K562 (cell line): ENCODE results near the gene LAMTOR1. TPM values are rescaled to one million over a fixed set of nuclear protein-coding genes. Genes with fewer than 3 reads are reported as not detected.
A peak's percentile ranks its signal among the peaks of the same experiment; 100 is the strongest.

ENCODE experiments used
- BHLHE40 ChIP-seq: IDR thresholded peaks from 2 replicates; pipeline ENCODE4 v1.6.1; 2011; ENCODE audit warnings: low read length, improper control_type of control experiment
- DLX4 ChIP-seq: fragments of 250-450 bp; sonication (Bioruptor Pico); IDR thresholded peaks from 2 replicates; pipeline ENCODE4 v1.6.1; 2021; ENCODE audit warnings: mild to moderate bottlenecking
- HLTF ChIP-seq: fragments of 450-650 bp; IDR thresholded peaks from 2 replicates; pipeline ENCODE4 v1.6.1; 2016
- HNRNPLL ChIP-seq: fragments of 200-400 bp; formaldehyde crosslinking; IDR thresholded peaks from 2 replicates; pipeline ENCODE4 v1.6.1; 2017; ENCODE audit warnings: low read length, low read depth, mild to moderate bottlenecking; ENCODE audit not compliant: poor library complexity, severe bottlenecking
- IRF2 ChIP-seq: sonication (generic); formaldehyde crosslinking; IDR thresholded peaks from 2 replicates; pipeline ENCODE4 v1.8.1; 2022; ENCODE audit warnings: mild to moderate bottlenecking, missing genetic modification reagents
- NFE2 ChIP-seq: IDR thresholded peaks from 2 replicates; pipeline ENCODE4 v1.6.1; 2014; ENCODE audit warnings: antibody characterized with exemption, low read depth
- NR2C1 ChIP-seq, 2 experiments: fragments of 450-650 bp; IDR thresholded peaks; 2 replicates each; pipeline ENCODE4 v1.6.1; 2017; ENCODE audit warnings: mild to moderate bottlenecking in 2 of 2, antibody characterized with exemption in 1 of 2, inconsistent platforms in 1 of 2, missing compliant biosample characterization in 1 of 2, missing genetic modification characterization in 1 of 2
- POLR2AphosphoS5 ChIP-seq: IDR thresholded peaks from 2 replicates; pipeline ENCODE4 v1.6.1; 2011; ENCODE audit warnings: mild to moderate bottlenecking, low read depth, low read length, moderate library complexity; ENCODE audit not compliant: control insufficient read depth, insufficient read depth
- RAD51 ChIP-seq: fragments of 450-650 bp; IDR thresholded peaks from 2 replicates; pipeline ENCODE4 v1.7.1; 2016; ENCODE audit warnings: low read depth, mild to moderate bottlenecking, borderline replicate concordance
- RCOR1 ChIP-seq, 2 experiments: IDR thresholded peaks; 2 replicates each; pipeline ENCODE4 v1.6.1; 2012; ENCODE audit warnings: low read depth in 2 of 2, low read length in 2 of 2, borderline replicate concordance in 1 of 2, improper control_type of control experiment in 1 of 2
- RHOXF2B ChIP-seq: fragments of 250-450 bp; sonication (Bioruptor Pico); conservative IDR thresholded peaks from 2 replicates; pipeline ENCODE4 v1.5.1; 2021
- SIRT6 ChIP-seq: IDR thresholded peaks from one replicate; pipeline ENCODE4 v1.6.1; 2012; ENCODE audit warnings: low read depth, mild to moderate bottlenecking, control low read depth, inconsistent platforms, low read length, moderate library complexity
- SMAD4 ChIP-seq: fragments of 250-450 bp; sonication (Bioruptor Pico); conservative IDR thresholded peaks from 2 replicates; pipeline ENCODE4 v1.8.0; 2021; ENCODE audit warnings: inconsistent platforms, mild to moderate bottlenecking, moderate library complexity
- SMARCC2 ChIP-seq: fragments of 450-650 bp; IDR thresholded peaks from 2 replicates; pipeline ENCODE4 v1.6.1; 2017; ENCODE audit warnings: antibody characterized with exemption, moderate library complexity, mild to moderate bottlenecking, low read depth
- SMC3 ChIP-seq: conservative IDR thresholded peaks from 2 replicates; pipeline ENCODE4 v1.6.1; 2011; ENCODE audit warnings: low read depth, low read length, improper control_type of control experiment; ENCODE audit not compliant: insufficient read depth
- TEAD1 ChIP-seq, 2 experiments: fragments of 450-650 bp in 1 of 2; sonication (generic) in 1 of 2; formaldehyde crosslinking; IDR thresholded peaks; 2 replicates each; pipeline versions ENCODE4 v1.4.0 to v1.8.0; 2020 to 2022; ENCODE audit warnings: mild to moderate bottlenecking in 2 of 2, missing genetic modification reagents in 1 of 2
- UBTF ChIP-seq, 2 experiments: IDR thresholded peaks; 2 replicates each; pipeline ENCODE4 v1.6.1; 2012; ENCODE audit warnings: improper control_type of control experiment in 2 of 2, low read depth in 2 of 2, low read length in 2 of 2, borderline replicate concordance in 1 of 2
- XRCC5 ChIP-seq: fragments of 200-400 bp; formaldehyde crosslinking; IDR thresholded peaks from 2 replicates; pipeline ENCODE4 v1.6.1; 2017; ENCODE audit warnings: low read depth, mild to moderate bottlenecking, low read length
- ZKSCAN3 ChIP-seq: fragments of 250-450 bp; sonication (Bioruptor Pico); IDR thresholded peaks from 2 replicates; pipeline ENCODE4 v1.4.0; 2020
- ZNF316 ChIP-seq: fragments of 450-650 bp; IDR thresholded peaks from 2 replicates; pipeline ENCODE4 v1.6.1; 2016
- ZNF41 ChIP-seq: fragments of 250-450 bp; sonication (Bioruptor Pico); conservative IDR thresholded peaks from 2 replicates; pipeline ENCODE4 v1.4.0; 2020; ENCODE audit warnings: mild to moderate bottlenecking
- ZNF551 ChIP-seq: fragments of 250-450 bp; sonication (Bioruptor Pico); IDR thresholded peaks from 2 replicates; pipeline ENCODE4 v1.5.0; 2021; ENCODE audit warnings: mild to moderate bottlenecking, moderate library complexity
- polyA plus RNA-seq, 8 experiments: library from polyadenylated mRNA; depleted of rRNA in 4 of 8; stranded (reverse) in 5 of 8; unstranded in 3 of 8; fragments of >200 nt; fragmentation: Nextera tagmentation in 2 of 8; fragmentation: Illumina TruSeq in 1 of 8; extraction: Ambion mirVana in 2 of 8; extraction: Trizol in 1 of 8; gene quantifications; 2 replicates each; pipeline versions ENCODE4 v1.2.1 to v1.2.3, GENCODE V29; 2011 to 2014; ENCODE audit warnings: inconsistent platforms in 1 of 8, missing spikeins in 1 of 8
- total RNA-seq, 7 experiments: library from RNA; depleted of rRNA in 6 of 7; stranded (reverse); fragments of >200 nt in 6 of 7; fragmentation: Illumina TruSeq in 2 of 7; extraction: Trizol in 2 of 7; gene quantifications; 2 replicates each; pipeline versions ENCODE4 v1.2.1 to v1.2.3, GENCODE V29; 2011 to 2021; ENCODE audit warnings: low replicate concordance in 1 of 7
- TF ChIP-seq, protein P1 (sequence below): fragments of 250-450 bp; sonication (Bioruptor Pico); IDR thresholded peaks from 2 replicates; pipeline ENCODE4 v1.4.0; 2020
- TF ChIP-seq, protein P2 (sequence below): IDR thresholded peaks from 2 replicates; pipeline ENCODE4 v1.6.1; 2011; ENCODE audit not compliant: insufficient read length; ENCODE audit errors: extremely low read depth

LAMTOR1 gene
- total and polyA plus RNA-seq, 9 of the 15 experiments (the other 6 are each of a cell fraction or from before 2014, with no cell fraction given): 62.6 to 104 (median 85.3) TPM

DNA sequence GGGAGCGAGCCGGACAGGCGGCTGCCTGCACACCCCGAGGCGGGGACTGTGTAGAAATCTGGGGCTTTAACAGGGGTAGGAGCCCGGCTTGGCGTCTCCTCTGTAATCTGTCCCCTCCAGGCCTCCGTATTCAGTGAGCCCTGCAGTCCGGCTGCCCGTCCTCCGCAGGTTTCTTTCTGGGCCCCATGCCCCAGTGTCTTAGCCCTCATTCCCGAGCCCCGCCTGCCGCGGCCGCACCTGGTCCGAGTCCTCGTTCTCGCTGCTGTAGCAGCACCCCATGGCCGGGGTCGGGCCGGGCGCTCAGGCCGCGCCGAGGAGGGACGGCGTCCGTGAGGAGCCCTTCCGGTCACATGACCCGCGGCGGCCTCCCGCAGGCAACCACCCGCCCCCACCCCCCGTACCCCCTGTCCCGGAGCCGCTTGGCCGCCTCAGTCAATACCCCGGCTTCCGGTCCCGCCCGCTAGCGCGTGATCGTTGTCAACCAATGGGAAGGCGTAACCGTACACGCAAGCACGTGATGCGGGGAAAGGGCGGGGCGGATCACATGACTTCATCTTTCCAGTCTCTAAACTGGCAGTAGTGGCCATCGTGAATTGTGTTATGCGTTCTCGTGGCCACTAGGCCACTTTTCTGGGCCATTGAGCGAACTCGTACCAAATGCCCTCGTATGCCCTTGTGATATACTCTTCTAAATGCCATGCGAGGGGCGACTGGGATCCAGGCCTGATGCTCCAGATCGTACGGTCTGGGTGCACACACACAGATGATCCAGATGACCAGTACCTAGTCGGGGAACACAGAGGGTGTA is at the start of gene LAMTOR1 (continued):
- TF ChIP-seq UBTF (IDR thresholded peaks at IDR 0.05; ENCODE audit: borderline replicate concordance in 1 of 2, low read depth in 2 of 2, low read length in 2 of 2): no peak
- TF ChIP-seq DLX4 (CRISPR knock-in tag): no peak
- TF ChIP-seq ZNF551 (CRISPR knock-in tag): no peak
- no peak for TF ChIP-seq SMARCC2
- no peak for TF ChIP-seq ZNF41 (CRISPR knock-in tag)
- TF ChIP-seq NFE2: no peak
- TF ChIP-seq RAD51: peak; percentile 99
- no peak for TF ChIP-seq ZNF316
- TF ChIP-seq TEAD1 (CRISPR knock-in tag; IDR thresholded peaks at IDR 0.05): peak; percentile 6 to 67; a peak in 1 of 4 replicates
- TF ChIP-seq IRF2: no peak
- peak; percentile 76 for TF ChIP-seq NR2C1 (IDR thresholded peaks at IDR 0.05)
- 0 out of 2 replicates have a peak, but pooled peaks have one; percentile 39 for TF ChIP-seq NR2C1 (tag; IDR thresholded peaks at IDR 0.05)
- TF ChIP-seq, protein P1, sequence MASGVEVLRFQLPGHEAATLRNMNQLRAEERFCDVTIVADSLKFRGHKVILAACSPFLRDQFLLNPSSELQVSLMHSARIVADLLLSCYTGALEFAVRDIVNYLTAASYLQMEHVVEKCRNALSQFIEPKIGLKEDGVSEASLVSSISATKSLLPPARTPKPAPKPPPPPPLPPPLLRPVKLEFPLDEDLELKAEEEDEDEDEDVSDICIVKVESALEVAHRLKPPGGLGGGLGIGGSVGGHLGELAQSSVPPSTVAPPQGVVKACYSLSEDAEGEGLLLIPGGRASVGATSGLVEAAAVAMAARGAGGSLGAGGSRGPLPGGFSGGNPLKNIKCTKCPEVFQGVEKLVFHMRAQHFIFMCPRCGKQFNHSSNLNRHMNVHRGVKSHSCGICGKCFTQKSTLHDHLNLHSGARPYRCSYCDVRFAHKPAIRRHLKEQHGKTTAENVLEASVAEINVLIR: no peak; the same call in 1 of the 2 replicates
- TF ChIP-seq RHOXF2B (CRISPR knock-in tag): peak; percentile 84; the same call in 1 of the 2 replicates
- no peak for TF ChIP-seq SIRT6
- TF ChIP-seq, protein P2, sequence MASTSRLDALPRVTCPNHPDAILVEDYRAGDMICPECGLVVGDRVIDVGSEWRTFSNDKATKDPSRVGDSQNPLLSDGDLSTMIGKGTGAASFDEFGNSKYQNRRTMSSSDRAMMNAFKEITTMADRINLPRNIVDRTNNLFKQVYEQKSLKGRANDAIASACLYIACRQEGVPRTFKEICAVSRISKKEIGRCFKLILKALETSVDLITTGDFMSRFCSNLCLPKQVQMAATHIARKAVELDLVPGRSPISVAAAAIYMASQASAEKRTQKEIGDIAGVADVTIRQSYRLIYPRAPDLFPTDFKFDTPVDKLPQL: no peak
- TF ChIP-seq RCOR1 (IDR thresholded peaks at IDR 0.05; ENCODE audit: borderline replicate concordance in 1 of 2, low read depth in 2 of 2, low read length in 2 of 2): peak in 1 of 2 experiments; percentile 59; a peak in 1 of 4 replicates
- TF ChIP-seq HLTF: no peak
- no peak for TF ChIP-seq HNRNPLL
- TF ChIP-seq SMC3: no peak
- TF ChIP-seq XRCC5: no peak
- peak; percentile 74; the same call in 1 of the 2 replicates for TF ChIP-seq POLR2AphosphoS5
- TF ChIP-seq ZKSCAN3 (CRISPR knock-in tag): no peak
- 0 out of 2 replicates have a peak, but pooled peaks have one; percentile 22 for TF ChIP-seq SMAD4
- TF ChIP-seq BHLHE40: peak; percentile 99
